Activated CD8-positive, alpha-beta memory T cell treated with anti-CD3 and anti-CD28 coated beads, Interleukin-2, amount 50 U/mL, for 24 hours (primary cell): ENCODE measurements around the gene ZNF655.
"Not testable (repeated sequence)": the region's sequence is repeated elsewhere in the genome, so short reads cannot be mapped to it uniquely, and the experiment has no call there.

Experiments
- DNase-seq: peaks from one replicate; pipeline ENCODE4 v3.0.0-alpha.2; 2020; ENCODE audit errors: extremely low read depth

ZNF655 gene

GRCh38 chr7:99558306-99559174 is at the start of gene ZNF655:
Gene ZNF655 (plus strand): TSS chr7:99558642. CDS start chr7:99560560, 1,918 bp downstream.
- DNase-seq, result peak; percentile 76

- no peak for DNase-seq
Observed at GRCh38 chr7:99514050-99514449, 44.4 kb upstream of the ZNF655 start.

GRCh38 chr7:99521399-99521798 is 37.0 kb upstream of the ZNF655 start:
- DNase-seq, result no peak

GRCh38 chr7:99525713-99526440 is 32.6 kb upstream of the ZNF655 start:
- DNase-seq, result no peak

GRCh38 chr7:99531354-99531765 is 27.1 kb upstream of the ZNF655 start:
- DNase-seq, result no peak

- DNase-seq, result no peak
Observed at GRCh38 chr7:99535667-99536066, 22.8 kb upstream of the ZNF655 start.

- no peak for DNase-seq
Observed at GRCh38 chr7:99539213-99539811, 19.1 kb upstream of the ZNF655 start.

GRCh38 chr7:99540542-99540941 is 17.9 kb upstream of the ZNF655 start:
- no peak for DNase-seq

GRCh38 chr7:99541212-99541611 is 17.2 kb upstream of the ZNF655 start:
- DNase-seq, result no peak

GRCh38 chr7:99543081-99543671 is 15.3 kb upstream of the ZNF655 start:
- no peak for DNase-seq

- no peak for DNase-seq
Observed at GRCh38 chr7:99543916-99544315, 14.5 kb upstream of the ZNF655 start.

- not testable (repeated sequence) for DNase-seq
Observed at GRCh38 chr7:99545308-99545707, 13.1 kb upstream of the ZNF655 start.

- not testable (repeated sequence) for DNase-seq
Observed at GRCh38 chr7:99549545-99549944, 8.9 kb upstream of the ZNF655 start.

- DNase-seq, result no peak
Observed at GRCh38 chr7:99551334-99551733, 7.1 kb upstream of the ZNF655 start.

- peak; percentile 65 for DNase-seq
Observed at GRCh38 chr7:99551767-99552463, 6.5 kb upstream of the ZNF655 start, which contains the start of gene FAM200A. Gene FAM200A (minus strand): TSS chr7:99552114. CDS start chr7:99548407, 3,707 bp downstream.

- no peak for DNase-seq
Observed at GRCh38 chr7:99553039-99553438, 5.4 kb upstream of the ZNF655 start.

- no peak for DNase-seq
Observed at GRCh38 chr7:99554939-99555338, 3.5 kb upstream of the ZNF655 start.

- DNase-seq, result no peak
Observed at GRCh38 chr7:99557196-99557607, 1.2 kb upstream of the ZNF655 start.

GRCh38 chr7:99557940-99558305 is 519 bp upstream of the ZNF655 start:
- DNase-seq, result no peak

GRCh38 chr7:99559175-99559915 is 903 bp downstream of the ZNF655 start:
- no peak for DNase-seq
